H9 (cell line): Measurements from ENCODE around the gene PDZD4. TPM values are rescaled to one million over a fixed set of nuclear protein-coding genes. Genes with fewer than 3 reads are reported as not detected.
A peak's percentile ranks its signal among the peaks of the same experiment; 100 is the strongest.

Experiments used
- DNase-seq: peaks from one replicate; pipeline ENCODE4 v3.0.0-alpha.2; 2017
- H2AFZ ChIP-seq: one replicate; pipeline ENCODE4 v1.6.1; 2013; ENCODE audit warnings: mild to moderate bottlenecking, low read length, control low read depth, moderate library complexity
- H2AK5ac ChIP-seq: 2 replicates; pipeline ENCODE4 v1.6.1; 2013; ENCODE audit warnings: low read length, control low read depth, mixed read lengths; ENCODE audit not compliant: insufficient read length
- H2BK120ac ChIP-seq: one replicate; pipeline ENCODE4 v1.6.1; 2013; ENCODE audit warnings: low read depth, mild to moderate bottlenecking, low read length, control low read depth, inconsistent platforms; ENCODE audit not compliant: poor library complexity, severe bottlenecking
- H2BK12ac ChIP-seq: 2 replicates; pipeline ENCODE4 v1.6.1; 2013; ENCODE audit warnings: low read length, control low read depth, mixed read lengths, low read depth; ENCODE audit not compliant: insufficient read length
- H2BK15ac ChIP-seq: 2 replicates; pipeline ENCODE4 v1.6.1; 2013; ENCODE audit warnings: low read depth, low read length, control low read depth
- H2BK20ac ChIP-seq: one replicate; pipeline ENCODE4 v1.6.1; 2013; ENCODE audit warnings: low read depth, mild to moderate bottlenecking, low read length, control low read depth, inconsistent platforms; ENCODE audit not compliant: poor library complexity, severe bottlenecking
- H2BK5ac ChIP-seq: 2 replicates; pipeline ENCODE4 v1.6.1; 2013; ENCODE audit warnings: low read length, control low read depth, mixed read lengths; ENCODE audit not compliant: insufficient read length
- H3K14ac ChIP-seq: 2 replicates; pipeline ENCODE4 v1.6.1; 2013; ENCODE audit warnings: low read length, control low read depth; ENCODE audit not compliant: insufficient read depth
- H3K18ac ChIP-seq: 2 replicates; pipeline ENCODE4 v1.6.1; 2013; ENCODE audit warnings: low read depth, mild to moderate bottlenecking, mixed read lengths, low read length, control low read depth; ENCODE audit not compliant: insufficient read length
- H3K23ac ChIP-seq: 2 replicates; pipeline ENCODE4 v1.6.1; 2013; ENCODE audit warnings: low read length, control low read depth, mixed read lengths, low read depth; ENCODE audit not compliant: insufficient read length
- H3K23me2 ChIP-seq: 2 replicates; pipeline ENCODE4 v1.6.1; 2013; ENCODE audit warnings: low read depth, mild to moderate bottlenecking, mixed read lengths, low read length, control low read depth; ENCODE audit not compliant: insufficient read length, poor library complexity, severe bottlenecking
- H3K27ac ChIP-seq: 2 replicates; pipeline ENCODE4 v1.5.1; 2013; ENCODE audit warnings: low read length, control low read depth, mixed read lengths, low read depth; ENCODE audit not compliant: insufficient read length
- H3K27me3 ChIP-seq: 2 replicates; pipeline ENCODE4 v1.6.1; 2013; ENCODE audit warnings: low read length, control low read depth, inconsistent platforms; ENCODE audit not compliant: insufficient read depth
- H3K4ac ChIP-seq: 2 replicates; pipeline ENCODE4 v1.6.1; 2013; ENCODE audit warnings: low read depth, mild to moderate bottlenecking, control low read depth, inconsistent platforms, low read length, moderate library complexity
- H3K4me1 ChIP-seq: 2 replicates; pipeline ENCODE4 v1.6.1; 2013; ENCODE audit warnings: low read length, control low read depth, inconsistent platforms; ENCODE audit not compliant: insufficient read depth
- H3K4me2 ChIP-seq: 2 replicates; pipeline ENCODE4 v1.6.1; 2013; ENCODE audit warnings: low read length, control low read depth, mixed read lengths; ENCODE audit not compliant: insufficient read length, insufficient read depth
- H3K56ac ChIP-seq: 2 replicates; pipeline ENCODE4 v1.6.1; 2013; ENCODE audit warnings: low read depth, mild to moderate bottlenecking, mixed read lengths, low read length, control low read depth; ENCODE audit not compliant: insufficient read length
- H3K79me1 ChIP-seq: 2 replicates; pipeline ENCODE4 v1.6.1; 2013; ENCODE audit warnings: low read depth, mild to moderate bottlenecking, moderate library complexity, low read length, control low read depth, inconsistent platforms; ENCODE audit not compliant: insufficient read depth, poor library complexity, severe bottlenecking
- H3K79me2 ChIP-seq: 2 replicates; pipeline ENCODE4 v1.6.1; 2013; ENCODE audit warnings: low read length, control low read depth, inconsistent platforms; ENCODE audit not compliant: insufficient read depth
- H3K9ac ChIP-seq: 2 replicates; pipeline ENCODE4 v1.6.1; 2013; ENCODE audit warnings: low read length, control low read depth, mixed read lengths; ENCODE audit not compliant: insufficient read length; ENCODE audit errors: extremely low read depth
- H3K9me3 ChIP-seq: one replicate; pipeline ENCODE4 v1.6.1; 2013; ENCODE audit warnings: low read depth, low read length, inconsistent platforms; ENCODE audit not compliant: control insufficient read depth
- H3T11ph ChIP-seq: one replicate; pipeline ENCODE4 v1.6.1; 2013; ENCODE audit warnings: mild to moderate bottlenecking, low read length, control low read depth, inconsistent platforms
- H4K20me1 ChIP-seq: one replicate; pipeline ENCODE4 v1.6.1; 2013; ENCODE audit not compliant: control insufficient read depth, insufficient read length, insufficient read depth
- H4K5ac ChIP-seq: 2 replicates; pipeline ENCODE4 v1.6.1; 2013; ENCODE audit warnings: low read depth, mild to moderate bottlenecking, mixed read lengths, low read length, control low read depth; ENCODE audit not compliant: insufficient read length
- H4K8ac ChIP-seq: replicated peaks from 2 replicates; pipeline ENCODE4 v1.6.1; 2013; ENCODE audit warnings: low read length, control low read depth, mixed read lengths, low read depth; ENCODE audit not compliant: insufficient read length
- H4K91ac ChIP-seq: 2 replicates; pipeline ENCODE4 v1.6.1; 2013; ENCODE audit warnings: low read depth, mild to moderate bottlenecking, moderate library complexity, mixed read lengths, low read length, control low read depth; ENCODE audit not compliant: insufficient read length
- H3K27ac Mint-ChIP-seq, 3 experiments: 2 replicates in 2 of 3; 3 replicates in 1 of 3; pipeline ENCODE4 v1.8.0; 2020 to 2021; ENCODE audit warnings: mixed read lengths in 3 of 3, mild to moderate bottlenecking in 1 of 3, moderate library complexity in 1 of 3
- H3K27me3 Mint-ChIP-seq: 2 replicates; pipeline ENCODE4 v1.8.0; 2021; ENCODE audit warnings: low read depth, mild to moderate bottlenecking, moderate library complexity, mixed read lengths
- H3K36me3 Mint-ChIP-seq, 3 experiments: 2 replicates in 2 of 3; 3 replicates in 1 of 3; pipeline ENCODE4 v1.8.0; 2020 to 2021; ENCODE audit warnings: low read depth in 3 of 3, mixed read lengths in 3 of 3; ENCODE audit not compliant: insufficient read depth in 1 of 3
- H3K4me1 Mint-ChIP-seq, 2 experiments: 2 replicates each; pipeline ENCODE4 v1.8.0; 2020; ENCODE audit warnings: mixed read lengths in 2 of 2
- H3K4me3 Mint-ChIP-seq, 2 experiments: 2 replicates in 1 of 2; 3 replicates in 1 of 2; pipeline ENCODE4 v1.8.0; 2020 to 2021; ENCODE audit warnings: mild to moderate bottlenecking in 2 of 2, mixed read lengths in 2 of 2, moderate library complexity in 1 of 2
- H3K9me3 Mint-ChIP-seq, 2 experiments: 2 replicates in 1 of 2; 3 replicates in 1 of 2; pipeline ENCODE4 v1.8.0; 2020; ENCODE audit warnings: mild to moderate bottlenecking in 2 of 2, mixed read lengths in 2 of 2, moderate library complexity in 1 of 2
- CTCF ChIP-seq: fragments of 200-600 bp; sonication (generic); conservative IDR thresholded peaks from 3 replicates; pipeline ENCODE4 v1.8.0; 2021; ENCODE audit warnings: antibody characterized with exemption, mild to moderate bottlenecking
- WGBS: extraction: QIAGEN DNeasy Blood & Tissue Kit; methylation state at CpG from one replicate; pipeline ENCODE4 v1.1.7; 2013; ENCODE audit warnings: missing lambda C conversion rate, low lambda C conversion rate, mixed read lengths; ENCODE audit not compliant: insufficient read length; ENCODE audit errors: extremely low coverage; 5-methylcytosine and 5-hydroxymethylcytosine counted together
- total RNA-seq: library from RNA; stranded (reverse); gene quantifications from 2 replicates; pipeline ENCODE4 v1.2.1, GENCODE V29; 2021

PDZD4 gene
- total RNA-seq, 1 experiment from 2014 or later = 110 TPM

DNA sequence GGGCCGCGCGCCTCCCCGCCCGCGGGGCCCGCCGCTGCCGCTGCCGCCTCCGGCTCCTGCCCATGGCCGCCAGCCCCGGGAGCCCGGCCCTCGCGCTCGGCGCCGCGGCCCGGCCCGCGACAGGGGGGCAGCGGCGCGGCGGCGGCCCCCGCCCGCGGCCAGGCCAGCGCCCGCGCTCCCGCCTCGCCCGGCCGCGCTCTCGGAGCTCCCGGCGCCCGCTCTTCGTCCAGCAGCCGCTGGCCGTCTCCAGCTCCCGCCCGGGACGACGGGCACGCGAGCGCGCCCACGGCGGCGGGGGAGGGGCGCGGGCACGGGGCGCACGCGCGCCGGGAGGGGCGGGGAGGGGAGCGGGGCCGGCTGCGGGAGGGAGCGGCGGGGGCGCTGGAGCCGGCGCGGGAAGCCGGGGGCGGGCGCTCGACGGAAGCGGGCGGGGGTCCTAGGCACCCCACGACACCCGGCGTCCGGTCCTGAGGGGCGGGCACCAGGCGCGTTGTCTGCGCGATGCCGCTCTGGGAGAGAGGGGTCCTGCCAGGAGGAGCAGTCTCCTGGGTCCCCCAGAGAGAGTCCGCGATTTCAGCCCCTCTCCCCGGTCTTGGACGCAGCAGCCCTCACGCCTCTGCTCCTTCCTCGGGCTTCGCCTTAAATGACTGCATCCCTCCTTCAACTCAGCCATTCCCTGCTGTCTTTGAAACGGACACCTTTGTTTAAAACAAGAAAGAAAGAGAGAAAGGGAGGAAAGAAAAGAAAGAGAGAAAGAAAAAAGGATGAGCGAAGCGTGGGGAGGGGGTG, 490 bp upstream of the PDZD4 start:
- no peaks in the 10 kb centered on the region; the same call in 1 of the 2 replicates for H3K4me1 ChIP-seq
- H3K27ac Mint-ChIP-seq = no peak overlapping the region
- TF ChIP-seq CTCF = no peak
- H3K14ac ChIP-seq = no peak overlapping the region
- H3K4me3 Mint-ChIP-seq = peak overlapping the region; percentile 58 to 80
- H2AFZ ChIP-seq = no peak overlapping the region
- H3K27me3 Mint-ChIP-seq = peaks cover 6% of the 10 kb centered on the region
- no peaks in the 10 kb centered on the region for H3K27me3 ChIP-seq
- no peak for DNase-seq
- H4K20me1 ChIP-seq = no peaks in the 10 kb centered on the region
- peaks cover 17% of the 10 kb centered on the region; the same call in 1 of the 2 replicates for H3K79me2 ChIP-seq
- H3K23ac ChIP-seq = no peak overlapping the region
- no peak overlapping the region for H2BK5ac ChIP-seq
- H2BK120ac ChIP-seq = no peak overlapping the region
- peaks cover 56 to 70% of the 10 kb centered on the region in 2 experiments for H3K9me3 Mint-ChIP-seq
- H3T11ph ChIP-seq = no peak overlapping the region
- no peak overlapping the region for H3K18ac ChIP-seq
- H2BK12ac ChIP-seq = no peak overlapping the region
- H3K4ac ChIP-seq = no peak overlapping the region
- peaks cover 11 to 25% (median 17%) of the 10 kb centered on the region in 3 experiments for H3K36me3 Mint-ChIP-seq
- WGBS = no CpG with 5 or more reads among the region's 102 CpGs
- H3K9me3 ChIP-seq = peaks cover 10% of the 10 kb centered on the region
- H4K91ac ChIP-seq = no peak overlapping the region
- peaks cover 16 to 28% of the 10 kb centered on the region in 2 experiments for H3K4me1 Mint-ChIP-seq
- no peak overlapping the region for H4K5ac ChIP-seq
- peak overlapping the region; percentile 66 for H3K4me2 ChIP-seq
- H3K56ac ChIP-seq = no peak overlapping the region
- H3K27ac ChIP-seq = no peak overlapping the region
- H2BK15ac ChIP-seq = no peak overlapping the region
- no peaks in the 10 kb centered on the region for H3K79me1 ChIP-seq
- peak overlapping the region; percentile 2 for H3K9ac ChIP-seq
- peaks cover 5% of the 10 kb centered on the region for H3K23me2 ChIP-seq
- H4K8ac ChIP-seq = no peak overlapping the region
- H2BK20ac ChIP-seq = no peak overlapping the region
- no peak overlapping the region for H2AK5ac ChIP-seq
